Measurements from ENCODE around the gene SRBD1.

DNA sequence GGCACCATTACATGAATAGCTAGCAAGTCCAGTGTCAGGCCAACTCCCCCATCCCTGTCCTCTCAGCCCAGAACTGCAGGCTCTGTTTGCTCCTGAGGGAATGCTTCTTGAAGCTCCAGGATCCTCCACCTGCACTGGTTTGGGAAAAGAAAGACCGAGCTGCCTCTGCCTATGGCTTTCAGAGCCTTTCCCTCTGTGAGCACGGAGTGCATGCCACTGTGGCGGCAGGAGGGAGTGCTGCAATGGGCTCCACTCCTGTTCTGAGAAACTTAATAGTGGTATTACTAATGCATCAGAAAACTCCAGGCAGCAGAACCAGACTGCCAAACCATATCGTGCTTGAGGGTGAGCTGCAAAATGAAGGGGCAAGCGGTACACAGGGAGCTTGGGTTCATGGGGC is 271.8 kb downstream of the SRBD1 start:
- TF ChIP-seq, protein P1, sequence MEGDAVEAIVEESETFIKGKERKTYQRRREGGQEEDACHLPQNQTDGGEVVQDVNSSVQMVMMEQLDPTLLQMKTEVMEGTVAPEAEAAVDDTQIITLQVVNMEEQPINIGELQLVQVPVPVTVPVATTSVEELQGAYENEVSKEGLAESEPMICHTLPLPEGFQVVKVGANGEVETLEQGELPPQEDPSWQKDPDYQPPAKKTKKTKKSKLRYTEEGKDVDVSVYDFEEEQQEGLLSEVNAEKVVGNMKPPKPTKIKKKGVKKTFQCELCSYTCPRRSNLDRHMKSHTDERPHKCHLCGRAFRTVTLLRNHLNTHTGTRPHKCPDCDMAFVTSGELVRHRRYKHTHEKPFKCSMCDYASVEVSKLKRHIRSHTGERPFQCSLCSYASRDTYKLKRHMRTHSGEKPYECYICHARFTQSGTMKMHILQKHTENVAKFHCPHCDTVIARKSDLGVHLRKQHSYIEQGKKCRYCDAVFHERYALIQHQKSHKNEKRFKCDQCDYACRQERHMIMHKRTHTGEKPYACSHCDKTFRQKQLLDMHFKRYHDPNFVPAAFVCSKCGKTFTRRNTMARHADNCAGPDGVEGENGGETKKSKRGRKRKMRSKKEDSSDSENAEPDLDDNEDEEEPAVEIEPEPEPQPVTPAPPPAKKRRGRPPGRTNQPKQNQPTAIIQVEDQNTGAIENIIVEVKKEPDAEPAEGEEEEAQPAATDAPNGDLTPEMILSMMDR (IDR thresholded peaks at IDR 0.05): no peak
- TF ChIP-seq ZFX (IDR thresholded peaks at IDR 0.05; ENCODE audit: borderline replicate concordance): no peak

Measured in 22Rv1 (cell line).